Left colon (tissue), 2 donors: ENCODE measurements around the gene ARL5A. TPM values are rescaled to one million over a fixed set of nuclear protein-coding genes. Genes with fewer than 3 reads are reported as not detected.
A peak's percentile ranks its signal among the peaks of the same experiment; 100 is the strongest.

Experiments
- ATAC-seq: fragments of 200-7000 bp; cut with Tn5 transposase; one replicate; pipeline ENCODE4 v1.9.1; 2020; ENCODE audit warnings: mild to moderate bottlenecking, moderate library complexity
- DNase-seq, 2 donors: peaks; one replicate each; pipeline ENCODE4 v3.0.0-alpha.2; 2020
- intact Hi-C, 2 donors: fragments of 100-400 bp; cut with DNase I in 1 of 2; cut with micrococcal nuclease in 1 of 2; formaldehyde crosslinking; loops; one replicate each; pipeline versions ENCODE4 v1.11.2 to v1.14.0; 2022; cut with DNase I, micrococcal nuclease
- total RNA-seq, 2 donors: library from RNA; stranded (reverse); fragmentation: NEBNext Ultra II Directional; extraction: Animal tissue kit (Norgen Biotek cat#: 25700); gene quantifications; one replicate each; pipeline ENCODE4 v1.2.1, GENCODE V29; 2021
- donor health status: DM: no; HTN: no; CAD: no.
- donor health status: DM: yes; HTN: yes; CAD: no.

Gene ARL5A
- total RNA-seq, 2 donors from 2014 or later = 39.3 to 40.9 TPM

DNA sequence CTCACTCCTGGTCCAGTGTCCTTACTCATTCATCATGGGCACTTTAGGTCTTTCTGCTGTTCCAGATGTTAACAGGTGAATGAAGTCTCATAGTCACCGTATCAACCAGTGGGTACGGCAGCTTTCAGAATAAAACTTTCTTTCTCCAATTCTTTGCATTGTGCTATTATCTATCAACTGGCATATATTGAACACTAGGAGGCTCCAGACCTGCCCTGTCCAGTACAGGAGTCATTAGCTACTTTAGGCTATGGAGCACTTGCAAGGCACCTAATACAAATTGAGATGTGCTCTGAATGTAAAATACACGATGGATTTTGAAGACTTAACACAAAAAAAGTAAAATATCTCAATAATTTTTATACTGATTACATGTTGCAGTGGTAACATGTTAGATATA, 50.7 kb downstream of the ARL5A start:
- DNase-seq = no peak
- intact Hi-C loops = no loop called here
- ATAC-seq = no peak

DNA sequence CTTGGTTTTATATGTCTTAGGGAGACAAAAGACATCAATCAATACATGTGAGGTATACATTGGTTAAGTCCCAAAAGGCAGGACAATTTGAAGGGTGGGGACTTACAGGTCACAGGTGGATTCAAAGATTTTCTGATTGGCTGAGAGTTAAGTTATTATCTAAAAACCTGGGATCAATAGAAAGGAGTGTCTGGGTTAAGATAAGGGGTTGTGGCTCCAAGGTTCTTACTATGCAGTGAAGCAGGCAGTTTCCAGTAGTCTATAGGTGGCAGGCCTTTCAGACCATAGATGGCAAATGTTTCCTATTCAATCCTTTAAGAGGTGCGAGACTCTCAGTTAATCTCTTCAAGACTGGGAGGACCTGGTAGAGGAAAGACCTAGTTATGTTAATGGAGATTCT, 51.9 kb downstream of the ARL5A start:
- ATAC-seq = no peak
- DNase-seq = no peak
- intact Hi-C loops = no loop called here

DNA sequence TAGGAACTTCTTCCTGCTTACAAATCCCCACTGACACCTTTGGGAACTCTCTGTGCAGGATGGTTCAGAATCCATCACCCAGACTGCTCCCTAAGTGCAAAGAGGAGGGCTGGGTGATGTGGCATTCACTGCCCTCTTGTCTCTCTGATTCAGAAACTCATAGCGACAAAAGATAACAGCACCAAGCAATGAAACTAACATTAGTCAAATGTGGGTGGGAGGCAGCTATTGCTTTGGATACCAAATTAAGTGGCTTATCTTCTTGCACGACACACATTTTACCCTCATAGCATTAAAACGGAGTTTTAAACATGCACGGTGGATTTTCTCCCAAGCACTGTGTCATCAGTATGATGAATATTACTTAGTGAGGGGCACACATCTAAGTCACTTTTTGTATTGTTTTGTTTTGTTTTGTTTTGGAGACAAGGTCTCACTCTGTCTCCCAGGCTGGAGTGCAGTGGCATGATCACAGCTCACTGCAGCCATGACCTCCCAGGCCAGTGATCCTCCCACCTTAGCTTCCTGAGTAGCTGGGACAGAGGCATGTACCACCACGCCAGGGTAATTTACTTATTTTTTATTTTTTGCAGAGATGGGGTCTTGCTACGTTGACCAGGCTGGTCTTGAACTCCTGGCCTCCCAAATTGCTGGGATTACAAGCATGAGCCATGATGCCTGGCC, 53.0 kb downstream of the ARL5A start:
- intact Hi-C loops = no loop called here
- no peak for ATAC-seq
- DNase-seq = no peak

DNA sequence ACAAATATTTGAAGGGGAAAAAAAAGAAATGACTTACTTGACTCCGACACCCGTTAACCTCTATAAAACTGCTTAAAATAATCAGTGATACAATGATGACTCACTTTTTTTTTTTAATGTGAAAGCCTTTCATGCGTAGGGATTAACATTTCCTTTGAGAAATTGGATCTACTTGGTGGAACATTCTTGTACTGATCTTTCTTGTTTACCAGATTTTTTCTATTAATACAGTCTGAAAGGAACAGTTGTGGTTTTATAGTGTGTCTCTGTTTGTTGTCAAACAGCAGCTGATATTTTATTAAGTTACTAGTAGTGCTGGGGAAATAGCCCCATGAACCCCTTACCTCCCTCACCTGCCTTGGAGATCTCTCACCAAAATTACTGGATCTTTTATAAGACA, 53.7 kb downstream of the ARL5A start:
- DNase-seq (no peak), ATAC-seq (no peak)
- intact Hi-C loops = no loop called here

DNA sequence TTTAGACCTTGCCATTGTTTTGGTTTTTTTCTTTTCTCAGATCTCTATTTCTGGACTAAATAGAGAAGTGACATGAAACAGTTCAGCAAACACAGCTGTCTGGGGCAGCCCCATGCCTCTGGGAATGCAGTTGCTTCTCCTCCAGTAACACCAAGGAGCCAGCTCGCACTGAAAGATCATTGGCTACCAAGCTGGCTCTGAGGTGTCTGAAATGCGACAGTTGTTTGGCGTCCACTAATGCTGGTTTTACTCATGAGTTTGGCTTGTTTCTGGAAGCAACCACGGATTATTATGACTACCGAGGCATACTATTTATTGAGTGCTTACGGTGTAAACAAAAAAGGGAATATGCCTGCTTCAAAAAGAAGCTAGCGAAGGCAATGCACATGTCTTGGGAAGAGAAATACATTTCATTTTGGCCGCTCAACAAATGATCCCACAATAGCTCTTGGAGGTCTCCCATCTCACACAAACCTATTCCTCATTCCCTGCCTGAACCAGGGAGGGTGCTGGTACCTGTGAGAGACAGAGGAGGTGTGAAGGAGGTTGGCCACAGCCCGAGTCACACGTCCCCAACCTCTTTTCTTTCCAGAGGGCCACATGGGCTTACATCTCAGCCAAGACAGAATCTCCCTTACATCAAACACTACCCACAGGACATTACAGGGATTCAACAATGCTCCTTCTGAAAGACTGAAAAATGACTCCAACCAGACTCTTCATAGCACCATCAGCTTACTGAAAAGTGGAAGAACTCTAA, 56.4 kb downstream of the ARL5A start:
- ATAC-seq (no peak), DNase-seq (peak; percentile 18 to 30)
- intact Hi-C loops = no loop called here

DNA sequence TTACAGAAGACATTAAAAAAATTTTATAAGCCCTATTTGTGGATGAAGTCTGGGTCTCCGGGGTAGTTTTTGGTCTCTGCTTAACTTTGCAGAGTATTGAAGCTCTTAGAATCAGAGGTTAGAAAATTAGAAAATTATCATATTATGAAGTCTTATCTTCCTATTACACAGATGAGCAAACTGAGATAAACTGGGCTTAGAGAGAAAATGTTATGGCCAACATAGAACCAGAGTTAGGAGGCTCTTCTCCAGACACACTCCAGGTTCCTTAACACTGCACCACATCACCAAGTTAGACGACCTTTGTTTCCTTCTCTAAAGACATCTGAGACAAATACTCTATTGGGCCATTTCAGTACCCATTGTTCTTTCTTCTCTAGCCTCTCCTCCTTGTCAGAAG, 57.2 kb downstream of the ARL5A start:
- intact Hi-C loops = no loop called here
- DNase-seq = no peak
- ATAC-seq = no peak

DNA sequence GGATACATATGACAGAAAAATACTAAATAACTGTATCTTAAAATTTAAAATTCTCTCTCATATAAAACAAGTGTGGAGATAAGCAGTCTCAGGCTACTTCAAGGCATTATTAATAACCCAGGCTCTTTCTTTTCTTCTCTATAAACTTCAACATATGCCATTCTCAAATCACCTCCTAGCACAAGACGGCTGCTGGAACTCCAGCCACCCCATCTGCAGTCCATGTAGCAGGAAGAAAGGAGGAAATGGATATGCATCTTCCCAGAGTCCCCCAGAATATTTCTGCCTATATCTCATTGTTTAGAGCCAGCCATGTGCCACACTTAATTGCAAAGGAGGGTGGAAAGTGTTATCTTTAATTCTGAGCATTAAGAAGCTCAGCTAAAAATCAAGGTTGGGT, 58.6 kb downstream of the ARL5A start:
- no peak for ATAC-seq
- intact Hi-C loops = no loop called here
- no peak for DNase-seq

DNA sequence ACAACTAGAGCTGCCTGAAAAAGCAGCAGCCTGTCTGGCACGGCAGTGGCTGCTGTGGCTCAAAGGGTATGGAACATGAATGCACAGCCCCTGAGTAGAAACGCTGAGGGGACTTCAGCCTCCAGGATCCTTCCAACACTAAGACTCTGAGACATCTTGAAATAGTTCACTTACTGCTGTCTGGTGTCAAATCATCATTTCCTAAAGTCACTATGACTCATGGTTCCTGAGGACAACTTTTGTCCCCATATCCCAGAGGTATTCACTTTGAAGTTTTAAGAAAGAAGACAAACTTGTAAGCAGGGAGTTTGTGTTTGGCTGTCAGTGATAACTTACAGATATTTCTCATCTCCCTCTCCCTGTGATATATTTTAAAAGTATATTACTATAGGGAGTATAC, 60.7 kb downstream of the ARL5A start:
- DNase-seq (no peak), ATAC-seq (no peak)
- intact Hi-C loops = no loop called here

DNA sequence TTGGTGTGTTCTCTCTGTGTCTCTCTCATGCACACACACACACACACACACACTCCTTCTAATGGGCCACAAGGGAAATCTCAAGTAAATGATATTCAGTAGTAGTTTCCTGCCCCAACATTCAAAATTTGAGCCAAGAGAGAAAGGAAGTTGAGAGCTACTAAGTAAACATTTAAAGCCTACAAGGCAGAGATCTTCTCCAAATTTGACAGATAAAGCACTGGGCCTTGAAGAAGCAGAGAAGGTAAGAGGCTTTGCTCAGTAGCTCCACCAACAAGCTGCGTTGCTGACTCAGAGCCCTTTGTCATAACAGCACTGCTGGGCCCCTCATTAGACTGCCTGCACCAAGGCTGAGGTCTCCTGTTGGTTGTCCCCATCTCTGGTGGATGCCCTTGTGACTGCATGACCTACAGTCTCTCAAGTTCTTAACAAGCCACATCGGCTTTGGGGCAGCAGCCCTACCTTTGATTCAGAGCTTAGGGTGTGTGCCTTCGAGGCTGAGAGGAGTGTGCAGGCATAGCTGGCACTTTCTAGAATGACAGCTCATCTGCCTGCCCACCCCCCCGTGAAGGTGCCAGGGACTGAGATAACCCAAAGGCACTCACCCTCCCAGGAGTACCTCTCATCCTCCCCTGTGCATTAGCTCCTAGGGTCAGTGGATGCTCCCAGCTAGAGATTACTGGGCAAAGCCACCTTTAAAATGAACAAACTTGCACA, 61.6 kb downstream of the ARL5A start:
- intact Hi-C loops = no loop called here
- no peak for ATAC-seq
- no peak for DNase-seq

DNA sequence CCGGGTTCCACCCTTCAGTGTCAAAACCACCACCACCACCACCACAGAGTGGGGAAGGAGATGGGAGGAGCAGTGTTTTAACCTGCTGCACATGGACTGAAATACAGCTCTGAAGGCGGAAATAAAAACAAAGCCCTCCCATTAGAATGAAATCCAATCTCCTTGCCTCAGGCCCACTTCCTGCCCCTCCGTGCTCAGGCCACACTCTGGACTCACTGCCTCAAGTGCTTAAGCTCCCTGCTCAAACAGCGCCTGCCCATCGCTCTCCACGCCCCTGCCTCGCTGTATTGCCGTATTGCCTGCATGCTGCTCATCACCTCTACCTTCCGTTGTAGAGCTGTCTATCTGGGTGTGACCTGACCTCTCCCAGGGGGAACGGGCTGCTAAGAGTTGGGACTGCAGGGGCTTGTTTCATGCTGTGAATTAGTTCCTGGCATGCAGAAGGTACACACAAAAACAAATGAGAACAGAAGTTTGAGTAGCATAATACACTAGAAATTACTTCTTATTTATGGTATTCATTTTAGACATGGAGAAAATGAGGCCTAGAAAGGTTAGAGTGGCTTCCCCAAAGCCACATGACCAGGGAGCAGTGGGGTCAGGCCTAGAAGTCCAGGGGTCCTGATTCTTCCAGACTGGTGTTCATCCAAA, 62.3 kb downstream of the ARL5A start:
- ATAC-seq = no peak
- intact Hi-C loops = no loop called here
- no peak for DNase-seq

DNA sequence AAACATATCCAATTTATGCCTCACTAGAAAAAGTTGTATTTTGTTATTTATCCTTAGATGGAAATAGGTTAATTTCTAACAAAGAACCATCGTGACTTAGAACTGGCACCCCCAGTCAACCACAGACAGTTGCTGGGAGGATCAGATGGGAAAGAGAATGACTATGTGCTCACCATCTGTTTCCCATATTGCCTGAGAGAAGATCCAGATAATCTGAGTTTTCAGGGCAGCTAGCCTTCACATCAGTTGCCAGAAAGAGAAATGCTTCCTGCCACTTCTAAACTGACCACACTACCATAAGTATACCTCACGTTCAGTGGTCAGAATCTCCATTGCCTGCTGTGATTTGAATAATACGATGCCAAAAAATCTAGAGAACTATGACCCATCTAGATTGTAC, 65.5 kb downstream of the ARL5A start:
- ATAC-seq (no peak), DNase-seq (no peak)
- intact Hi-C loops = no loop called here

DNA sequence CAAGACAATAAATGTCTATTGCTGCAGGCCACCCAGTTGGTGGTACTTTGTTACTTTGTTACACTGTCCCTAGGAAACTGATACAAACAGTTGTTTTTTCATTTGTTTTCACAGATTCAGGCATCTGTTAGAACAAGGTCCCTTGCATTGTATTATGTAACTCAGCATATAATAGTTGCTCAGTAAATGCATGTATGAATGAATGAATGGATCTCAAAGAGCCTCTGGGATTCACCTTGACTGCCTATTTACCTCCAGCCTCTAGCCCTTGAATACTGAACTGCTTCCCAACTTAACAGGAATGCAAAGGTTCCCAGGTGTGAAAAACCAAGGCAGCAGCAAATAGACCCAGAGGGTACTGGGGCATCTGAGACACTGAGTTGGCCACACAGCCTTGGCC, 66.5 kb downstream of the ARL5A start:
- ATAC-seq (no peak), DNase-seq (no peak)
- intact Hi-C loops = no loop called here

DNA sequence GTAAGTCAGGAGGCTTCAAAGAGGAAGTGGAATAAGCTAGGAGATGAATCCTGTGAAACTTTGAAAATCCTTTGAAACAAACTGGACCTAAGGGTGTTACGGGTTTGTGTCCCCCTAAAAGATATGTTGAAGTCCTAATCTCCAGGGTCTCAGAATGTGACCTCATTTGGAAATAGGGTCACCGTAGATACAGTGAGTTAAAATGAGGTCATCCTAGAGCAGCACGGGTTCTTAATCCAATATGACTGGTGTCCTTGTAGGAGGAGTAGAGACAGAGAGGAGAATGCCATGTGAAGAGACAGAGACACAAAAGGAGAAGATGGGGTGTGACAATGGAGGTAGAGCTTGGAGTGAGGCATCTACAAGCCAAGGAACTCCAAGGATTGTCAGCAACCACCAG, 67.0 kb downstream of the ARL5A start:
- DNase-seq (no peak), ATAC-seq (no peak)
- intact Hi-C loops = no loop called here

DNA sequence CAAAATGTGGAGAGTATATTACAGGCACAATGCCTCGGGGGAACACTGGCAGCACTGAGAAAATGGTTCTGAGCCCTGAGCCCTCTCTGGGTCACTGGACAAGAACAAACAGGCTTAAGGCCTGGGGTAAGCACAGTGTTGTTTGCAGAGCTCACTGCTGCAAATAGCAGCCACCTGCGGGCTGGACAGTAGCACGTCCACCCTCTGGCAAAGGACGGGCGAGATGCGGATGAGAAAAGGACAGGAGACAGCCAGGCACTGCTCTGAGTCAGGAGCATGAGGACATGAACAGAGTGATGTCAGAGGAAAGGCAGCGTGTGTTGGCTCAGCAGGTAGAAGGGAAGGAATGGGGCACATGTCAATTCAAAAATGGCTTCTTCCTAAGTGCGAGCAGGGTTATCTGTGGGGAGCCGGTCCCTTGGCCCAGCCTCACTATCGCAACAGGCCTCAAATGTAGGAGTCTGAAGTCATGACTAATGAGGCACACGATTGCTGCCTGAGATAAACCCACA, 68.0 kb downstream of the ARL5A start:
- ATAC-seq = no peak
- intact Hi-C loops = no loop called here
- no peak for DNase-seq

DNA sequence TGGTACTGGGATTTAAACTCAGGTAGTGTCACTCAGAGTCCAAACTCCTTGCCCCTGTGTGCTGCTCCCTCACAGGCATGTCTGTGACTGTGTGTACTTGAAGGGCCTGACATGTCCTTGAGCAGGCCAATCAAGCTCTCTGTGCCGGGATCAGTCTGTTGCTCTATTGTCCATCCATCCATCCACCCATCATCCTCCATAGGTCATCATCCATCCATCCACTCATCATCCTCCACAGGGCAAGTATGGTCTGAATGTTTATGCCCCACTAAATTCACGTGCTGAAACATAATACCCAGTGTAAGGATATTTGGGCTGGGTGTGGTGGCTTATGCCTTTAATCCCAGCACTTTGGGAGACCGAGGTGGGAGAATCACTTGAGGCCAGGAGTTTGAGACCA, 69.5 kb downstream of the ARL5A start:
- DNase-seq (no peak), ATAC-seq (no peak)
- intact Hi-C loops = no loop called here

DNA sequence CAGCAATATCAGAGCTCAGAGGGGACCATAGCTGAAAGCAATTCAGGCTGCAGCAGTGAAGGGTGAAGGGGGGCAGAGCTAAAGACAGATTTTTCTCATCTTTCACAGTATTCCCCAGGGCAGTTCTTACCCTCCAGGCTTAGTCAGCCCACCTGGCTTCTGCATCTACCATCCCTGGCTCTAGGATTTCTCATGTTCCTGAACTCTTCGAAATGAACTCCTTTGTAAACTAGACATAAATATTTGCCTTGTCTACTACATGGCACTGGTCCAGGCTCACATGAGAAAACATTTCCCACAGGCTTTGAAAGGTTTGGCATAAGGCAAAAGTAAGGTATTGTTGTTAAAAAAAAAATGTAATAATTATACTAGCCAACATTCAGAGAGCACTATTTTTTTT, 70.4 kb downstream of the ARL5A start:
- ATAC-seq (no peak), DNase-seq (no peak)
- intact Hi-C loops = no loop called here

DNA sequence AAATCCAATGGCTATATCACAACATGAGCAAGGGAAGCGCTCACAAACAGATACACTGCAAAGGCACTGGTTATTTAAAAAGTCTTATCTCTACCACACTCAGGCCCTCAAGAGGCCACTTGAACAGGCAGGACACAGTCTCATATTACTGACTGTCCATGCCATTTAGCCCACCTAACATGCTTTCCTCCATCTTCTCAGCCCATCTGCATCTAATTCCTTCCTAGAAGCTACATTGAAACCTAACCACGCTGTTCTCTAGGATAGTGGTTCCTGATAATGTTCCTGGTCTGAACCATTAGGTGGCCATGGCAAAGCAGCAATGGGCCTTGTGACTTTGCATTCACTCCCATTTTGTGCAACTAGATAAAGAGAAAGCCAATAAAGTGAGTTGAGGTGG, 71.4 kb downstream of the ARL5A start:
- intact Hi-C loops = no loop called here
- DNase-seq (no peak), ATAC-seq (no peak)

DNA sequence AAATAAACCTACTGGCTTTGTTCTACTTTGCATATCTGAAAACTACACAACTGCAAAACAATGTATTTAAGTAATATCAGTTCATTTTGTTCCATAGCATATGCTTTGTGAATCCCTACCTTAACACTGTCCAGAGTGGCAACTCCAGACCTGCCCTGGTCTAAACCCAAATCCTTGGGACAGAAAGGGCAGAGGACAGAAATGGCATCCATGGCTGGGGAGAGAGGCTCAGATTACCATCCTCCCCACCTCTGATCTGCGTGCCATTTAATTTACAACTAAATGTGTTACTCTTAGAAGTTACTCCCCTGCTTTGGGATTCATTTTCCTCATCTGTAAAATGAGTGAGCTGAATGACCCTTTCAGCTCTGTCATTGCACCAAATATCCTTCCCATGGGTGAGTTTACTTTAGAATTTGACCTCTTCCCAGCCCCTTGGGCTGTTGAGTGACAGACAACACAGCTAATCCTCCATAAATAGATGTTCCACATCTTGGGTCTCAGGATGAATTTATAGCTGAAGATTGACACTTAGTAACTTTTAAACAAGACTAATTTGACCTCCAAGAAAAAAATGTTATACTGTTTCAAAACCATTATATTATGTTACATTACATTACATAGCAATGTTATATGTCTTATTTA, 73.8 kb downstream of the ARL5A start:
- DNase-seq (no peak), ATAC-seq (no peak)
- intact Hi-C loops = no loop called here

DNA sequence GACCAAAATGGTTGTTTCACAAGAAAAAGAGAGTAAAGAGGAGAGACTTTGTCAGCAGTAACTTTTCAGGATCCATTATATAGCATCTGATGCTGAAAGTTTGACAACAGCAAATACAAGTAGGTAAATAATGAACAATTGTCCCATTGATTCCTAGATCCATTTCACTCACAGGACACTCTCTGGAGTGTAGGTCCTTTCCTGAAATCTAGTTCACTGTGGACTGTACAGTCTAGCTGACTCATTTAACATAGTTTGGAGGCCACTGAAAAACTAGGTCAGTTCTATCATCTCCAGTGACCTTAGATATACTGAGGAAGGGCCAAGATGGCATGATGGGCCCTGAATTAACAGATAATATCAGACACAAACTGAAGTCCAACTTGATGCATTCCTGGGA, 74.7 kb downstream of the ARL5A start:
- DNase-seq = no peak
- no peak for ATAC-seq
- intact Hi-C loops = no loop called here
